Left lung (tissue), 10 donors: ENCODE data around the gene SLC22A23. TPM values are rescaled to one million over a fixed set of nuclear protein-coding genes. Genes with fewer than 3 reads are reported as not detected.

Experiments used
- ATAC-seq: fragments of 200-7000 bp; cut with Tn5 transposase; one replicate; pipeline ENCODE4 v1.9.1; 2020; ENCODE audit warnings: moderate library complexity
- DNase-seq, 4 donors: peaks; one replicate each; pipeline ENCODE4 v3.0.0-alpha.2; 2013 to 2020
- H3K27ac ChIP-seq, 2 donors: fragments of 200-600 bp; sonication (generic) in 1 of 2; one replicate each; pipeline versions ENCODE4 v1.5.0 to v1.8.0; 2020 to 2021
- H3K27me3 ChIP-seq, 2 donors: fragments of 200-600 bp; sonication (generic) in 1 of 2; one replicate each; pipeline versions ENCODE4 v1.5.0 to v1.8.0; 2020 to 2021
- H3K36me3 ChIP-seq, 2 donors: fragments of 200-600 bp; sonication (generic) in 1 of 2; one replicate each; pipeline versions ENCODE4 v1.5.0 to v1.8.0; 2020 to 2021
- H3K4me1 ChIP-seq, 2 donors: fragments of 200-600 bp; one replicate each; pipeline ENCODE4 v1.8.0; 2021
- H3K4me3 ChIP-seq, 2 donors: fragments of 200-600 bp; sonication (generic) in 1 of 2; one replicate each; pipeline versions ENCODE4 v1.5.0 to v1.8.0; 2020 to 2021; ENCODE audit warnings: mild to moderate bottlenecking in 1 of 2
- H3K9me3 ChIP-seq, 2 donors: fragments of 200-600 bp; sonication (generic) in 1 of 2; one replicate each; pipeline versions ENCODE4 v1.5.0 to v1.8.0; 2020 to 2021
- CTCF ChIP-seq, 2 donors: fragments of 200-600 bp; sonication (generic) in 1 of 2; IDR thresholded peaks; one replicate each; pipeline versions ENCODE4 v1.5.0 to v1.8.0; 2021; ENCODE audit warnings: antibody characterized with exemption in 2 of 2
- intact Hi-C, 2 donors: fragments of 100-400 bp; cut with DNase I; formaldehyde crosslinking; loops; one replicate each; pipeline versions ENCODE4 v1.11.2 to v1.14.2; 2022
- polyA plus RNA-seq, 6 donors: library from polyadenylated mRNA; unstranded; fragments of 120-200 nt; gene quantifications; one replicate each; pipeline ENCODE4 v1.2.1, GENCODE V29; 2013; ENCODE audit not compliant: insufficient read length in 6 of 6
- total RNA-seq, 2 donors: library from RNA; stranded (reverse); fragmentation: NEBNext Ultra II Directional; extraction: Animal tissue kit (Norgen Biotek cat#: 25700); gene quantifications; one replicate each; pipeline ENCODE4 v1.2.1, GENCODE V29; 2021
- donor health status: DM: no; HTN: yes; CAD: no.
- donor health status: DM: no; HTN: no; CAD: no.

Gene SLC22A23
- total and polyA plus RNA-seq, 8 donors: 19.7 to 31.2 (median 23.9) TPM

DNA sequence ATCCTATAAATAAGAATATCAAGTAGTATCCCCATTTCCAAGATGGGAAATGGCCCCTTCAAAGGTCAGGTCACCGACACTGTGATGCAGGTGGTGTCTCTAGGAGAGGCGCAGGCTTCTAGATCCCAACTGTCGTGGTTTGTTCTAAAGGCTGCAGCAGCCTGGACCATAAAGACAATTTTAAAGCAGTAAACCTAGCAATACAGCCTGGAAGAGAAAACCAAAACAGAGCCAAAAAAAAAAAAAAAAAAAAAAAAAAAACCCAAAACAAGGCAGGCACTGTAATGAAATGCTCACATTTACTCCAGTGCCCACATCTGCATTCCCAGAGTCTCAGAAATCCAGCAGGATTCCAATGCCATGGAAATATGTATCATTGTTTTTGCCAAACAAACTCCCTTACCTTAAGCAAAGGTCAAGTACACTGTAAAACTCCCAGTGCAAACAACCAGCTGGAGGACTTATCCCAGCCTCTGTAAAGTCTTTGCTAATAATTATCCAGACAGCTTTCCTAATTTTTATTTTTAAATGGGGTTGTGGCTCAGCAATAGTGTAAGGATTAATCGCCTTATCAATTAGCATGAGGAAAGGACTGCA lies 99.9 kb downstream of the SLC22A23 start:
- no peak for TF ChIP-seq CTCF (IDR thresholded peaks at IDR 0.05)
- H3K27ac ChIP-seq: peak overlapping the region; percentile 84 to 89
- peak overlapping the region in 1 of 2 donors; percentile 36 for H3K4me3 ChIP-seq
- DNase-seq (no peak), ATAC-seq (peak; percentile 63)
- H3K9me3 ChIP-seq: no peaks in the 10 kb centered on the region
- peaks cover 11 to 30% of the 10 kb centered on the region in 2 donors for H3K4me1 ChIP-seq
- H3K27me3 ChIP-seq: peaks cover 0 to 7% of the 10 kb centered on the region in 2 donors
- intact Hi-C loops: no loop called here
- no peaks in the 10 kb centered on the region for H3K36me3 ChIP-seq

DNA sequence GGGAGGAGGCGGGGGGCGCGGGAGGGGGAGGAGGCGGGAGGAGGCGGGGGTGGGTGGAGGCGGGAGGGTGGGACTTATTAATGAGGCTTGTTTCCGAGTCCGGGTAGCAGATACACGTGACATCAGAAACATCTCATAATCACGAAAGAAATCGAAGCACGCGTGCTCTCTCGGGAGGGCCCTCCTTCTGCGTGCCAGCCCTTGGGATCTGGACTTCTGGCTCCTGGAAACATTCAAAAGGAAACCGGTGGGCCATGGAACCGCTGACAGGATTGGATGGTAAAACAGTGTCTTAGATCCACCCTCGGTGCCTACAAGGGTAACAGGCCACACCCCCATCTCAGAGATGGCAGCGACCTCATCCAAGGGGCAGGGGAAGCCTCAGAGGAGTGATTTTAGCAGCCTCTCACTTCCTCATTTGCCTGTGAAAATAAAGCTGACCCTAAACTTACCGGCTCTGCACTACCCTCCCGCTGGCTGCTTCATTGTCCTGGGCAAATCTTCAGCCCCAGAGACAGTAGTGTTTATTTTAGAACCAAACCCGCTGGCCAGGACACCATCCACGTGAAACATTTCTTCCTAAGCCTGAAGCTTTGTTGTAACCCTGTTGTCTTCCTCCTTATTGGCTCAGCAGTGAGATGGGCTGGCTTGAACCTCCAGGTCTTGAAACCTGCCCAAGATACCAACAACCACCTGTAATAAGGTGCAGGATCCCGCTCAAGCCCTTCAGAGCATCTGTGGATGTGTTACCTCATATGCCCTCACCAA lies 100.6 kb downstream of the SLC22A23 start:
- peak overlapping the region; percentile 84 to 89 for H3K27ac ChIP-seq
- ATAC-seq (peak; percentile 73), DNase-seq (peak in 3 of 4 donors; percentile 57 to 78 (median 68))
- peaks cover 0 to 7% of the 10 kb centered on the region in 2 donors for H3K27me3 ChIP-seq
- H3K4me3 ChIP-seq: peak overlapping the region; percentile 17 to 36
- H3K4me1 ChIP-seq: peaks cover 12 to 30% of the 10 kb centered on the region in 2 donors
- no peak for TF ChIP-seq CTCF (IDR thresholded peaks at IDR 0.05)
- no peaks in the 10 kb centered on the region for H3K9me3 ChIP-seq
- no peaks in the 10 kb centered on the region for H3K36me3 ChIP-seq
- intact Hi-C loops: no loop called here

GRCh38 chr6:3355358-3356055 lies 101.3 kb downstream of the SLC22A23 start:
- DNase-seq (peak in 1 of 4 donors; percentile 50), ATAC-seq (peak; percentile 29)
- Histone ChIP-seq H3K36me3 (no peaks in the 10 kb centered on the region), H3K27ac (peak overlapping the region; percentile 84 to 89), H3K4me3 (peak overlapping the region in 1 of 2 donors; percentile 36), H3K4me1 (peaks cover 19 to 37% of the 10 kb centered on the region in 2 donors), H3K9me3 (no peaks in the 10 kb centered on the region), H3K27me3 (peaks cover 0 to 7% of the 10 kb centered on the region in 2 donors)
- no peak for TF ChIP-seq CTCF (IDR thresholded peaks at IDR 0.05)
- intact Hi-C loops: no loop called here

- no peaks in the 10 kb centered on the region for H3K36me3 ChIP-seq
- TF ChIP-seq CTCF (IDR thresholded peaks at IDR 0.05): no peak
- intact Hi-C loops: no loop called here
- peaks cover 0 to 7% of the 10 kb centered on the region in 2 donors for H3K27me3 ChIP-seq
- ATAC-seq: no peak
- peaks cover 19 to 39% of the 10 kb centered on the region in 2 donors for H3K4me1 ChIP-seq
- peak overlapping the region; percentile 84 to 89 for H3K27ac ChIP-seq
- peak overlapping the region in 1 of 2 donors; percentile 36 for H3K4me3 ChIP-seq
- DNase-seq: no peak
- no peaks in the 10 kb centered on the region for H3K9me3 ChIP-seq
These were observed 101.9 kb downstream of the SLC22A23 start for GRCh38 chr6:3355011-3355357.

- DNase-seq: no peak
- Histone ChIP-seq H3K27me3 (peaks cover 0 to 7% of the 10 kb centered on the region in 2 donors), H3K9me3 (no peaks in the 10 kb centered on the region), H3K4me3 (no peak overlapping the region), H3K27ac (peak overlapping the region in 1 of 2 donors; percentile 89), H3K4me1 (peaks cover 19 to 39% of the 10 kb centered on the region in 2 donors), H3K36me3 (no peaks in the 10 kb centered on the region)
- intact Hi-C loops: no loop called here
- TF ChIP-seq CTCF (IDR thresholded peaks at IDR 0.05): no peak
- no peak for ATAC-seq
These were observed 102.9 kb downstream of the SLC22A23 start for GRCh38 chr6:3353939-3354338.
